Neural progenitor cell (in vitro differentiated cells): ENCODE results near the gene GNG7. TPM values are rescaled to one million over a fixed set of nuclear protein-coding genes. Genes with fewer than 3 reads are reported as not detected.
"Not testable (repeated sequence)": the region's sequence is repeated elsewhere in the genome, so short reads cannot be mapped to it uniquely, and the experiment has no call there.

Experiments
- DNase-seq: peaks from one replicate; pipeline ENCODE4 v3.0.0-alpha.2; 2016; ENCODE audit warnings: low spot score
- H2AFZ ChIP-seq: fragments of 200-600 bp; sonication (generic); replicated peaks from 2 replicates; pipeline ENCODE4 v1.6.1; 2016; ENCODE audit warnings: antibody characterized with exemption
- H3F3A ChIP-seq: fragments of 200-600 bp; sonication (generic); 2 replicates; pipeline ENCODE4 v1.6.1; 2016; ENCODE audit warnings: antibody characterized with exemption, low read depth
- H3K27ac ChIP-seq: fragments of 200-600 bp; sonication (generic); 2 replicates; pipeline ENCODE4 v1.5.1; 2016; ENCODE audit warnings: mild to moderate bottlenecking
- H3K27me3 ChIP-seq: fragments of 200-600 bp; sonication (generic); 2 replicates; pipeline ENCODE4 v1.6.1; 2016; ENCODE audit warnings: mild to moderate bottlenecking, moderate library complexity
- H3K36me3 ChIP-seq: fragments of 200-600 bp; sonication (generic); 2 replicates; pipeline ENCODE4 v1.5.1; 2016
- H3K4me1 ChIP-seq: fragments of 200-600 bp; sonication (generic); 2 replicates; pipeline ENCODE4 v1.6.1; 2016; ENCODE audit warnings: mixed run types
- H3K4me2 ChIP-seq: fragments of 200-600 bp; sonication (generic); 2 replicates; pipeline ENCODE4 v1.6.1; 2016
- H3K4me3 ChIP-seq: fragments of 200-600 bp; sonication (generic); 2 replicates; pipeline ENCODE4 v1.5.1; 2016
- H3K79me2 ChIP-seq: fragments of 200-600 bp; sonication (generic); 2 replicates; pipeline ENCODE4 v1.6.1; 2016; ENCODE audit warnings: low read depth
- H3K9ac ChIP-seq: fragments of 200-600 bp; sonication (generic); 2 replicates; pipeline ENCODE4 v1.6.1; 2016
- H3K9me3 ChIP-seq: fragments of 200-600 bp; sonication (generic); 2 replicates; pipeline ENCODE4 v1.5.1; 2016; ENCODE audit warnings: low read depth
- H4K20me1 ChIP-seq: fragments of 200-600 bp; sonication (generic); 2 replicates; pipeline ENCODE4 v1.6.1; 2016; ENCODE audit warnings: low read depth
- H3K27ac Mint-ChIP-seq: 3 replicates; pipeline ENCODE4 v1.8.0; 2021; ENCODE audit warnings: mixed read lengths
- H3K27me3 Mint-ChIP-seq: 2 replicates; pipeline ENCODE4 v1.8.0; 2022; ENCODE audit warnings: low read depth, mild to moderate bottlenecking, inconsistent platforms, moderate library complexity, mixed read lengths; ENCODE audit not compliant: insufficient read depth
- H3K36me3 Mint-ChIP-seq: 3 replicates; pipeline ENCODE4 v1.8.0; 2021; ENCODE audit warnings: mixed read lengths
- H3K4me1 Mint-ChIP-seq: 3 replicates; pipeline ENCODE4 v1.8.0; 2021; ENCODE audit warnings: mixed read lengths
- H3K4me3 Mint-ChIP-seq: 3 replicates; pipeline ENCODE4 v1.8.0; 2021; ENCODE audit warnings: mild to moderate bottlenecking, moderate library complexity, mixed read lengths
- H3K9me3 Mint-ChIP-seq: 3 replicates; pipeline ENCODE4 v1.8.0; 2020; ENCODE audit warnings: mixed read lengths
- CTCF ChIP-seq: fragments of 200-600 bp; sonication (generic); IDR thresholded peaks from 2 replicates; pipeline ENCODE4 v1.5.1; 2017; ENCODE audit warnings: antibody characterized with exemption, mild to moderate bottlenecking
- EZH2 ChIP-seq: fragments of 200-600 bp; sonication (generic); IDR thresholded peaks from 2 replicates; pipeline ENCODE4 v1.6.1; 2017; ENCODE audit warnings: antibody characterized with exemption, mild to moderate bottlenecking, moderate library complexity
- EZH2phosphoT487 ChIP-seq: fragments of 200-600 bp; sonication (generic); IDR thresholded peaks from 2 replicates; pipeline ENCODE4 v1.6.1; 2017; ENCODE audit warnings: antibody characterized with exemption
- total RNA-seq: library from RNA; depleted of rRNA; stranded (reverse); fragments of >200 nt; gene quantifications from 2 replicates; pipeline ENCODE4 v1.2.3, GENCODE V29; 2015; ENCODE audit warnings: low replicate concordance

GNG7 gene
- total RNA-seq, 1 donor from 2014 or later, result 7.0 TPM

- no peak overlapping the region for H3K27ac ChIP-seq
- Mint-ChIP-seq H3K9me3 (peaks cover 2% of the 10 kb centered on the region), H3K4me3 (no peak overlapping the region), H3K27ac (no peak overlapping the region), H3K27me3 (peaks cover 4% of the 10 kb centered on the region), H3K4me1 (peaks cover 3% of the 10 kb centered on the region), H3K36me3 (no peaks in the 10 kb centered on the region)
- no peaks in the 10 kb centered on the region for H3K4me1 ChIP-seq
- H3K9ac ChIP-seq, result no peak overlapping the region
- H3K36me3 ChIP-seq, result no peaks in the 10 kb centered on the region
- no peaks in the 10 kb centered on the region for H3K27me3 ChIP-seq
- no peak overlapping the region for H3K4me3 ChIP-seq
- TF ChIP-seq EZH2phosphoT487 (no peak), CTCF (no peak), EZH2 (no peak)
- H2AFZ ChIP-seq, result no peak overlapping the region
- H3F3A ChIP-seq, result no peaks in the 10 kb centered on the region
- H4K20me1 ChIP-seq, result peaks cover 4% of the 10 kb centered on the region
- H3K4me2 ChIP-seq, result no peak overlapping the region
- no peaks in the 10 kb centered on the region for H3K9me3 ChIP-seq
- DNase-seq, result no peak
- no peaks in the 10 kb centered on the region for H3K79me2 ChIP-seq
These were observed 55.5 kb downstream of the GNG7 start for GRCh38 chr19:2646866-2647535.

- Mint-ChIP-seq H3K4me3 (no peak overlapping the region), H3K9me3 (peaks cover 2% of the 10 kb centered on the region), H3K36me3 (no peaks in the 10 kb centered on the region), H3K27me3 (peaks cover 4% of the 10 kb centered on the region), H3K27ac (no peak overlapping the region), H3K4me1 (peaks cover 3% of the 10 kb centered on the region)
- Histone ChIP-seq H3K9me3 (no peaks in the 10 kb centered on the region), H3K27me3 (no peaks in the 10 kb centered on the region), H3K4me3 (no peak overlapping the region), H3K79me2 (no peaks in the 10 kb centered on the region), H3K36me3 (no peaks in the 10 kb centered on the region), H3K9ac (no peak overlapping the region), H3K27ac (no peak overlapping the region), H3K4me2 (no peak overlapping the region), H4K20me1 (peaks cover 4% of the 10 kb centered on the region), H3F3A (no peaks in the 10 kb centered on the region), H2AFZ (no peak overlapping the region), H3K4me1 (no peaks in the 10 kb centered on the region)
- no peak for DNase-seq
- TF ChIP-seq CTCF (no peak), EZH2phosphoT487 (no peak), EZH2 (no peak)
These were observed 56.7 kb downstream of the GNG7 start for GRCh38 chr19:2645826-2646225.

GRCh38 chr19:2643123-2643737, 59.3 kb downstream of the GNG7 start:
- H2AFZ ChIP-seq, H3K4me1 Mint-ChIP-seq, H3K9ac ChIP-seq, H3K9me3 ChIP-seq, H3K36me3 ChIP-seq, H3K27me3 Mint-ChIP-seq, H3F3A ChIP-seq, H3K4me1 ChIP-seq, H3K4me2 ChIP-seq, H4K20me1 ChIP-seq, H3K4me3 Mint-ChIP-seq, H3K36me3 Mint-ChIP-seq, H3K9me3 Mint-ChIP-seq, H3K27ac ChIP-seq, H3K27ac Mint-ChIP-seq, H3K79me2 ChIP-seq, DNase-seq, H3K4me3 ChIP-seq, H3K27me3 ChIP-seq: not testable (repeated sequence)

- no peaks in the 10 kb centered on the region for H3K79me2 ChIP-seq
- no peak overlapping the region for H3K27ac ChIP-seq
- no peak overlapping the region for H3K9ac ChIP-seq
- no peak overlapping the region for H2AFZ ChIP-seq
- H3K4me2 ChIP-seq, result no peak overlapping the region
- Mint-ChIP-seq H3K27me3 (peaks cover 16% of the 10 kb centered on the region), H3K4me3 (no peak overlapping the region), H3K4me1 (peaks cover 13% of the 10 kb centered on the region), H3K9me3 (no peaks in the 10 kb centered on the region), H3K36me3 (no peaks in the 10 kb centered on the region), H3K27ac (no peak overlapping the region)
- peaks cover 5% of the 10 kb centered on the region for H4K20me1 ChIP-seq
- H3K4me3 ChIP-seq, result no peak overlapping the region
- H3K36me3 ChIP-seq, result no peaks in the 10 kb centered on the region
- peaks cover 5% of the 10 kb centered on the region for H3K27me3 ChIP-seq
- TF ChIP-seq EZH2 (no peak), CTCF (no peak), EZH2phosphoT487 (no peak)
- H3K9me3 ChIP-seq, result no peaks in the 10 kb centered on the region
- H3K4me1 ChIP-seq, result no peaks in the 10 kb centered on the region
- H3F3A ChIP-seq, result no peaks in the 10 kb centered on the region
- DNase-seq, result no peak
These were observed 61.2 kb downstream of the GNG7 start for GRCh38 chr19:2641332-2641698.
